Measurements from ENCODE around the gene ERGIC1. TPM values are rescaled to one million over a fixed set of nuclear protein-coding genes. Genes with fewer than 3 reads are reported as not detected.
A peak's percentile ranks its signal among the peaks of the same experiment; 100 is the strongest.

Gene ERGIC1
- total and polyA plus RNA-seq, 2 of the 13 experiments (the other 11 are each of a cell fraction or from before 2014, with no cell fraction given): 78.5 to 184 TPM

DNA sequence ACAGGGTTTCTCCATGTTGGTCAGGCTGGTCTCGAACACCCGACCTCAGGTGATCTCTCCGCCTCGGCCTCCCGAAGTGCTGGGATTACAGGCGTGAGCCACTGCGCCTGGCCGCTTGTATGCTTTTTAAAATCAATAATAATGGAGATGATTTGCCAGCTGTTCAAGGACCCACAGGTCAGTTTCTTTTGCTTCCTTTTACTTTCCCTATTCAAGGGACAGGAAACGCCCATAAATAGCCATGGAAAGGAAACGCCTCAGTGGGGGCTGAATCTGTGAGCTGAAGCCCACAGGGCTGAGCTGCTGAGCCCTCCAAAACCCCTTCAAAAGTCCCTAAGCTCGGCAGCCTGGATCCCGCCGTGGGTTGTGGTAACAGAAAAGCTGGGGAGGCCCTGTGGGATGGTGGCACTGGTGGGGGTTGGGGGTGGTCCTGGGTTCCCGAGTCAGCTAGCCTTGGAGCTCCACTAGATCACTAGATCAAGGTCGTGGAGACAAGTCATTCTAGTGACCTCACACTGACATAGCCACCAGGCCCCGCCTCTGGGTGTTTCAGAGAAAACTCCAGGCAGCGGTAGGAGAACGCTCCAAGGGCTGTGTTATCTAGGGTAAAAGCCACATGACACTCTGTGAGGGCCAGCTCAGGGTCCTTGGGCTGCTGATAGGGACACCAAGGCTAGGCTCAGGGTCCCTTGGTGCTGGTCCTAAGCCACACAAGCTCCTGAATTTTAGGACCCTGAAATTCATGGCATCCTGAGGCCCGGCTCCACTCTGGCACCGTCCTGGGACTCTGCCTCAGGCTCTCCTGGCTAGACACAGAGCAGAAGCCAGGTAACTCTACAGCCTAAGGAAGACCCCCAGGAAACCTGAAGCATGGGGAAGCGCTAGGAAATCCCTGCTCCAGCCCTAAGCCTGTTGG is 45.0 kb upstream of the ERGIC1 start (continued):
- TF ChIP-seq, protein P1, sequence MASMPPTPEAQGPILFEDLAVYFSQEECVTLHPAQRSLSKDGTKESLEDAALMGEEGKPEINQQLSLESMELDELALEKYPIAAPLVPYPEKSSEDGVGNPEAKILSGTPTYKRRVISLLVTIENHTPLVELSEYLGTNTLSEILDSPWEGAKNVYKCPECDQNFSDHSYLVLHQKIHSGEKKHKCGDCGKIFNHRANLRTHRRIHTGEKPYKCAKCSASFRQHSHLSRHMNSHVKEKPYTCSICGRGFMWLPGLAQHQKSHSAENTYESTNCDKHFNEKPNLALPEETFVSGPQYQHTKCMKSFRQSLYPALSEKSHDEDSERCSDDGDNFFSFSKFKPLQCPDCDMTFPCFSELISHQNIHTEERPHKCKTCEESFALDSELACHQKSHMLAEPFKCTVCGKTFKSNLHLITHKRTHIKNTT (CRISPR knock-in tag; IDR thresholded peaks at IDR 0.05): no peak
- TF ChIP-seq FOXA3 (CRISPR knock-in tag; IDR thresholded peaks at IDR 0.05) (peak; percentile 5; the same call in 1 of the 2 replicates), ZBTB21 (CRISPR knock-in tag; IDR thresholded peaks at IDR 0.05) (peak; percentile 79), SIN3B (IDR thresholded peaks at IDR 0.05; ENCODE audit: low read length) (no peak), CEBPG (CRISPR knock-in tag; IDR thresholded peaks at IDR 0.05) (no peak), TEAD3 (CRISPR knock-in tag; optimal IDR thresholded peaks at IDR 0.05; ENCODE audit: borderline replicate concordance) (no peak), SP4 (CRISPR knock-in tag; IDR thresholded peaks at IDR 0.05) (no peak), HOXA9 (CRISPR knock-in tag; IDR thresholded peaks at IDR 0.05; ENCODE audit: borderline replicate concordance) (no peak), TAF1 (CRISPR knock-in tag; IDR thresholded peaks at IDR 0.05) (peak; percentile 24; the same call in 1 of the 2 replicates), XRCC5 (optimal IDR thresholded peaks at IDR 0.05; ENCODE audit: low read length) (no peak), PAF1 (CRISPR knock-in tag; IDR thresholded peaks at IDR 0.05) (no peak), ZNF629 (CRISPR knock-in tag; conservative IDR thresholded peaks at IDR 0.05) (no peak)
- TF ChIP-seq, protein P2, sequence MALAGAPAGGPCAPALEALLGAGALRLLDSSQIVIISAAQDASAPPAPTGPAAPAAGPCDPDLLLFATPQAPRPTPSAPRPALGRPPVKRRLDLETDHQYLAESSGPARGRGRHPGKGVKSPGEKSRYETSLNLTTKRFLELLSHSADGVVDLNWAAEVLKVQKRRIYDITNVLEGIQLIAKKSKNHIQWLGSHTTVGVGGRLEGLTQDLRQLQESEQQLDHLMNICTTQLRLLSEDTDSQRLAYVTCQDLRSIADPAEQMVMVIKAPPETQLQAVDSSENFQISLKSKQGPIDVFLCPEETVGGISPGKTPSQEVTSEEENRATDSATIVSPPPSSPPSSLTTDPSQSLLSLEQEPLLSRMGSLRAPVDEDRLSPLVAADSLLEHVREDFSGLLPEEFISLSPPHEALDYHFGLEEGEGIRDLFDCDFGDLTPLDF (CRISPR knock-in tag; IDR thresholded peaks at IDR 0.05): no peak
- TF ChIP-seq, protein P3, sequence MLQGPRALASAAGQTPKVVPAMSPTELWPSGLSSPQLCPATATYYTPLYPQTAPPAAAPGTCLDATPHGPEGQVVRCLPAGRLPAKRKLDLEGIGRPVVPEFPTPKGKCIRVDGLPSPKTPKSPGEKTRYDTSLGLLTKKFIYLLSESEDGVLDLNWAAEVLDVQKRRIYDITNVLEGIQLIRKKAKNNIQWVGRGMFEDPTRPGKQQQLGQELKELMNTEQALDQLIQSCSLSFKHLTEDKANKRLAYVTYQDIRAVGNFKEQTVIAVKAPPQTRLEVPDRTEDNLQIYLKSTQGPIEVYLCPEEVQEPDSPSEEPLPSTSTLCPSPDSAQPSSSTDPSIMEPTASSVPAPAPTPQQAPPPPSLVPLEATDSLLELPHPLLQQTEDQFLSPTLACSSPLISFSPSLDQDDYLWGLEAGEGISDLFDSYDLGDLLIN (CRISPR knock-in tag; IDR thresholded peaks at IDR 0.05; ENCODE audit: borderline replicate concordance): no peak
- TF ChIP-seq, protein P4, sequence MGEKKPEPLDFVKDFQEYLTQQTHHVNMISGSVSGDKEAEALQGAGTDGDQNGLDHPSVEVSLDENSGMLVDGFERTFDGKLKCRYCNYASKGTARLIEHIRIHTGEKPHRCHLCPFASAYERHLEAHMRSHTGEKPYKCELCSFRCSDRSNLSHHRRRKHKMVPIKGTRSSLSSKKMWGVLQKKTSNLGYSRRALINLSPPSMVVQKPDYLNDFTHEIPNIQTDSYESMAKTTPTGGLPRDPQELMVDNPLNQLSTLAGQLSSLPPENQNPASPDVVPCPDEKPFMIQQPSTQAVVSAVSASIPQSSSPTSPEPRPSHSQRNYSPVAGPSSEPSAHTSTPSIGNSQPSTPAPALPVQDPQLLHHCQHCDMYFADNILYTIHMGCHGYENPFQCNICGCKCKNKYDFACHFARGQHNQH (CRISPR knock-in tag; IDR thresholded peaks at IDR 0.05): no peak
- TF ChIP-seq, protein P5, sequence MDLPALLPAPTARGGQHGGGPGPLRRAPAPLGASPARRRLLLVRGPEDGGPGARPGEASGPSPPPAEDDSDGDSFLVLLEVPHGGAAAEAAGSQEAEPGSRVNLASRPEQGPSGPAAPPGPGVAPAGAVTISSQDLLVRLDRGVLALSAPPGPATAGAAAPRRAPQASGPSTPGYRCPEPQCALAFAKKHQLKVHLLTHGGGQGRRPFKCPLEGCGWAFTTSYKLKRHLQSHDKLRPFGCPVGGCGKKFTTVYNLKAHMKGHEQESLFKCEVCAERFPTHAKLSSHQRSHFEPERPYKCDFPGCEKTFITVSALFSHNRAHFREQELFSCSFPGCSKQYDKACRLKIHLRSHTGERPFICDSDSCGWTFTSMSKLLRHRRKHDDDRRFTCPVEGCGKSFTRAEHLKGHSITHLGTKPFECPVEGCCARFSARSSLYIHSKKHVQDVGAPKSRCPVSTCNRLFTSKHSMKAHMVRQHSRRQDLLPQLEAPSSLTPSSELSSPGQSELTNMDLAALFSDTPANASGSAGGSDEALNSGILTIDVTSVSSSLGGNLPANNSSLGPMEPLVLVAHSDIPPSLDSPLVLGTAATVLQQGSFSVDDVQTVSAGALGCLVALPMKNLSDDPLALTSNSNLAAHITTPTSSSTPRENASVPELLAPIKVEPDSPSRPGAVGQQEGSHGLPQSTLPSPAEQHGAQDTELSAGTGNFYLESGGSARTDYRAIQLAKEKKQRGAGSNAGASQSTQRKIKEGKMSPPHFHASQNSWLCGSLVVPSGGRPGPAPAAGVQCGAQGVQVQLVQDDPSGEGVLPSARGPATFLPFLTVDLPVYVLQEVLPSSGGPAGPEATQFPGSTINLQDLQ (CRISPR knock-in tag; IDR thresholded peaks at IDR 0.05): no peak
- TF ChIP-seq, protein P6, sequence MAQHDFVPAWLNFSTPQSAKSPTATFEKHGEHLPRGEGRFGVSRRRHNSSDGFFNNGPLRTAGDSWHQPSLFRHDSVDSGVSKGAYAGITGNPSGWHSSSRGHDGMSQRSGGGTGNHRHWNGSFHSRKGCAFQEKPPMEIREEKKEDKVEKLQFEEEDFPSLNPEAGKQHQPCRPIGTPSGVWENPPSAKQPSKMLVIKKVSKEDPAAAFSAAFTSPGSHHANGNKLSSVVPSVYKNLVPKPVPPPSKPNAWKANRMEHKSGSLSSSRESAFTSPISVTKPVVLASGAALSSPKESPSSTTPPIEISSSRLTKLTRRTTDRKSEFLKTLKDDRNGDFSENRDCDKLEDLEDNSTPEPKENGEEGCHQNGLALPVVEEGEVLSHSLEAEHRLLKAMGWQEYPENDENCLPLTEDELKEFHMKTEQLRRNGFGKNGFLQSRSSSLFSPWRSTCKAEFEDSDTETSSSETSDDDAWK (CRISPR knock-in tag; IDR thresholded peaks at IDR 0.05): no peak
